ENCODE measurements around the gene RUFY3. TPM values are rescaled to one million over a fixed set of nuclear protein-coding genes. Genes with fewer than 3 reads are reported as not detected.
A peak's percentile ranks its signal among the peaks of the same experiment; 100 is the strongest.
"Not testable (repeated sequence)": the region's sequence is repeated elsewhere in the genome, so short reads cannot be mapped to it uniquely, and the experiment has no call there.

RUFY3 gene
- total and polyA plus RNA-seq, 2 experiments from 2014 or later, result 28.1 to 43.7 TPM

GRCh38 chr4:70678383-70678999 lies 43.3 kb upstream of the RUFY3 start:
- TF ChIP-seq CTCF (IDR thresholded peaks at IDR 0.05; ENCODE audit: low read depth, low read length), result no peak

GRCh38 chr4:70680934-70681333 lies 40.8 kb upstream of the RUFY3 start:
- Histone ChIP-seq H3K9me3 (ENCODE audit: low read depth) (no peaks in the 10 kb centered on the region), H3K4me1 (ENCODE audit: low read depth) (no peaks in the 10 kb centered on the region), H3K27me3 (peaks cover 11% of the 10 kb centered on the region), H3K4me3 (no peak overlapping the region), H3K27ac (no peak overlapping the region), H3K36me3 (no peaks in the 10 kb centered on the region)
- no peak for DNase-seq (ENCODE audit: low read depth in 1 of 2, low spot score in 1 of 2)
- TF ChIP-seq CTCF (IDR thresholded peaks at IDR 0.05; ENCODE audit: low read depth, low read length), result no peak

More at GRCh38 chr4:70678383-70678999, 43.3 kb upstream of the RUFY3 start:
- Histone ChIP-seq H3K4me3 (no peak overlapping the region), H3K4me1 (ENCODE audit: low read depth) (no peaks in the 10 kb centered on the region), H3K27me3 (no peaks in the 10 kb centered on the region), H3K36me3 (no peaks in the 10 kb centered on the region), H3K27ac (no peak overlapping the region), H3K9me3 (ENCODE audit: low read depth) (no peaks in the 10 kb centered on the region)
- DNase-seq (ENCODE audit: low read depth in 1 of 2, low spot score in 1 of 2), result no peak

GRCh38 chr4:70681704-70682103 lies 40.1 kb upstream of the RUFY3 start:
- H3K4me1 ChIP-seq (ENCODE audit: low read depth), result no peaks in the 10 kb centered on the region
- H3K4me3 ChIP-seq, result no peak overlapping the region
- no peaks in the 10 kb centered on the region for H3K36me3 ChIP-seq
- H3K27me3 ChIP-seq, result peaks cover 11% of the 10 kb centered on the region
- DNase-seq (ENCODE audit: low read depth in 1 of 2, low spot score in 1 of 2), result no peak
- no peak overlapping the region for H3K27ac ChIP-seq
- no peak for TF ChIP-seq CTCF (IDR thresholded peaks at IDR 0.05; ENCODE audit: low read depth, low read length)
- no peaks in the 10 kb centered on the region for H3K9me3 ChIP-seq (ENCODE audit: low read depth)

GRCh38 chr4:70682142-70682541 lies 39.6 kb upstream of the RUFY3 start:
- not testable (repeated sequence) for DNase-seq (ENCODE audit: low read depth in 1 of 2, low spot score in 1 of 2); H3K27ac ChIP-seq; H3K36me3 ChIP-seq; H3K9me3 ChIP-seq (ENCODE audit: low read depth); H3K4me1 ChIP-seq (ENCODE audit: low read depth); H3K4me3 ChIP-seq
- H3K27me3 ChIP-seq, result peaks cover 11% of the 10 kb centered on the region

- Histone ChIP-seq H3K4me3 (peak overlapping the region; percentile 87), H3K27ac (peak overlapping the region; percentile 95), H3K9me3 (ENCODE audit: low read depth) (no peaks in the 10 kb centered on the region), H3K4me1 (ENCODE audit: low read depth) (peaks cover 13% of the 10 kb centered on the region), H3K27me3 (peaks cover 11% of the 10 kb centered on the region), H3K36me3 (no peaks in the 10 kb centered on the region)
- DNase-seq (ENCODE audit: low read depth in 1 of 2, low spot score in 1 of 2), result no peak
- no peak for TF ChIP-seq CTCF (IDR thresholded peaks at IDR 0.05; ENCODE audit: low read depth, low read length)
Measured at GRCh38 chr4:70687392-70687791, 34.4 kb upstream of the RUFY3 start.

- Histone ChIP-seq H3K4me3 (peak within 1 kb of the TSS; percentile 87), H3K9me3 (ENCODE audit: low read depth) (no peaks in the 10 kb centered on the region), H3K27ac (peak within 1 kb of the TSS; percentile 95), H3K27me3 (peaks cover 11% of the 10 kb centered on the region), H3K36me3 (no peaks in the 10 kb centered on the region), H3K4me1 (ENCODE audit: low read depth) (peaks cover 13% of the 10 kb centered on the region)
- peak; percentile 96 to 99 for DNase-seq (ENCODE audit: low read depth in 1 of 2, low spot score in 1 of 2)
- peak; percentile 95 for TF ChIP-seq CTCF (IDR thresholded peaks at IDR 0.05; ENCODE audit: low read depth, low read length)
Measured at GRCh38 chr4:70687821-70688794, 33.7 kb upstream of the RUFY3 start, which contains the start of gene UTP3. Gene UTP3 (plus strand): TSS chr4:70688532. CDS start chr4:70688678, 146 bp downstream.

Data from cardiac muscle cell (in vitro differentiated cells and primary cell).